Neural progenitor cell (in vitro differentiated cells): Measurements from ENCODE around the gene RNF10.

ENCODE experiments used
- CTCF ChIP-seq: fragments of 200-600 bp; sonication (generic); IDR thresholded peaks from 2 replicates; pipeline ENCODE4 v1.5.1; 2017; ENCODE audit warnings: antibody characterized with exemption, mild to moderate bottlenecking
- EZH2 ChIP-seq: fragments of 200-600 bp; sonication (generic); IDR thresholded peaks from 2 replicates; pipeline ENCODE4 v1.6.1; 2017; ENCODE audit warnings: antibody characterized with exemption, mild to moderate bottlenecking, moderate library complexity
- EZH2phosphoT487 ChIP-seq: fragments of 200-600 bp; sonication (generic); IDR thresholded peaks from 2 replicates; pipeline ENCODE4 v1.6.1; 2017; ENCODE audit warnings: antibody characterized with exemption

GRCh38 chr12:120554678-120555077 lies 20.5 kb downstream of the RNF10 start:
- TF ChIP-seq CTCF (no peak), EZH2 (no peak), EZH2phosphoT487 (no peak)
